SK-N-SH treated with all-trans-retinoic acid at 6 μM for 48 hours (cell line): ENCODE results near the gene NCAPD2.

Experiments
- ATAC-seq: fragments of 200-7000 bp; cut with Tn5 transposase; 3 replicates; pipeline ENCODE4 v1.9.1; 2020; ENCODE audit warnings: mild to moderate bottlenecking, moderate library complexity
- ARNTL ChIP-seq: fragments of 450-650 bp; formaldehyde crosslinking; IDR thresholded peaks from 2 replicates; pipeline ENCODE4 v1.5.0; 2020; ENCODE audit warnings: low read depth, mild to moderate bottlenecking, moderate library complexity, borderline replicate concordance
- CSDC2 ChIP-seq: fragments of 250-450 bp; sonication (Bioruptor Pico); IDR thresholded peaks from 2 replicates; pipeline ENCODE4 v1.5.0; 2020; ENCODE audit warnings: mild to moderate bottlenecking, moderate library complexity
- ESRRG ChIP-seq: fragments of 250-450 bp; sonication (Bioruptor Pico); IDR thresholded peaks from 2 replicates; pipeline ENCODE4 v1.6.1; 2021; ENCODE audit warnings: mild to moderate bottlenecking
- GLIS3 ChIP-seq: fragments of 250-450 bp; sonication (Bioruptor Pico); IDR thresholded peaks from 2 replicates; pipeline ENCODE4 v1.5.0; 2020; ENCODE audit warnings: mild to moderate bottlenecking, moderate library complexity
- ISL1 ChIP-seq: fragments of 250-450 bp; sonication (Bioruptor Pico); IDR thresholded peaks from 2 replicates; pipeline ENCODE4 v2.1.2; 2022; ENCODE audit warnings: mild to moderate bottlenecking, moderate library complexity
- OSR1 ChIP-seq: fragments of 250-450 bp; sonication (Bioruptor Pico); IDR thresholded peaks from 2 replicates; pipeline ENCODE4 v1.8.0; 2022; ENCODE audit warnings: moderate library complexity, mild to moderate bottlenecking, inconsistent platforms
- PPARA ChIP-seq: fragments of 250-450 bp; sonication (Bioruptor Pico); IDR thresholded peaks from 2 replicates; pipeline ENCODE4 v1.5.0; 2020; ENCODE audit warnings: mild to moderate bottlenecking, borderline replicate concordance
- RARB ChIP-seq: fragments of 250-450 bp; sonication (Bioruptor Pico); IDR thresholded peaks from 2 replicates; pipeline ENCODE4 v1.8.0; 2021; ENCODE audit warnings: mild to moderate bottlenecking, moderate library complexity
- TCF4 ChIP-seq: fragments of 250-450 bp; sonication (Bioruptor Pico); IDR thresholded peaks from 2 replicates; pipeline ENCODE4 v1.8.0; 2021; ENCODE audit warnings: mild to moderate bottlenecking, moderate library complexity, borderline replicate concordance
- TOX ChIP-seq: fragments of 250-450 bp; sonication (Bioruptor Pico); IDR thresholded peaks from 2 replicates; pipeline ENCODE4 v1.8.0; 2021; ENCODE audit warnings: mild to moderate bottlenecking, moderate library complexity, borderline replicate concordance
- ZFP3 ChIP-seq: fragments of 250-450 bp; sonication (Bioruptor Pico); IDR thresholded peaks from 2 replicates; pipeline ENCODE4 v1.5.0; 2020; ENCODE audit warnings: mild to moderate bottlenecking, moderate library complexity
- ZNF565 ChIP-seq: fragments of 450-650 bp; formaldehyde crosslinking; conservative IDR thresholded peaks from 2 replicates; pipeline ENCODE4 v1.5.0; 2020; ENCODE audit warnings: low read depth, mild to moderate bottlenecking, moderate library complexity
- ZNF70 ChIP-seq: fragments of 450-650 bp; formaldehyde crosslinking; IDR thresholded peaks from 2 replicates; pipeline ENCODE4 v1.5.0; 2020; ENCODE audit warnings: mild to moderate bottlenecking, moderate library complexity
- ZNF8 ChIP-seq: fragments of 450-650 bp; formaldehyde crosslinking; IDR thresholded peaks from 2 replicates; pipeline ENCODE4 v1.5.0; 2020; ENCODE audit warnings: mild to moderate bottlenecking, moderate library complexity
- TF ChIP-seq, protein P1 (sequence below): fragments of 250-450 bp; sonication (Bioruptor Pico); IDR thresholded peaks from 2 replicates; pipeline ENCODE4 v1.5.1; 2021; ENCODE audit warnings: mild to moderate bottlenecking, moderate library complexity
- TF ChIP-seq, protein P2 (sequence below): fragments of 250-450 bp; sonication (Bioruptor Pico); IDR thresholded peaks from 2 replicates; pipeline ENCODE4 v1.8.0; 2020; ENCODE audit warnings: mild to moderate bottlenecking, moderate library complexity, borderline replicate concordance
- TF ChIP-seq, protein P3 (sequence below): fragments of 250-450 bp; sonication (Bioruptor Pico); IDR thresholded peaks from 2 replicates; pipeline ENCODE4 v1.8.0; 2021; ENCODE audit warnings: low read depth, mild to moderate bottlenecking, moderate library complexity, borderline replicate concordance
- TF ChIP-seq, protein P4 (sequence below): fragments of 250-450 bp; sonication (Bioruptor Pico); IDR thresholded peaks from 2 replicates; pipeline ENCODE4 v1.5.1; 2020; ENCODE audit warnings: low read depth, mild to moderate bottlenecking, moderate library complexity

The NCAPD2 gene

GRCh38 chr12:6469092-6469491 is 24.8 kb upstream of the NCAPD2 start:
- no peak for TF ChIP-seq ZNF70
- no peak for TF ChIP-seq CSDC2
- TF ChIP-seq ZNF565 (CRISPR knock-in tag) = no peak
- TF ChIP-seq, protein P1, sequence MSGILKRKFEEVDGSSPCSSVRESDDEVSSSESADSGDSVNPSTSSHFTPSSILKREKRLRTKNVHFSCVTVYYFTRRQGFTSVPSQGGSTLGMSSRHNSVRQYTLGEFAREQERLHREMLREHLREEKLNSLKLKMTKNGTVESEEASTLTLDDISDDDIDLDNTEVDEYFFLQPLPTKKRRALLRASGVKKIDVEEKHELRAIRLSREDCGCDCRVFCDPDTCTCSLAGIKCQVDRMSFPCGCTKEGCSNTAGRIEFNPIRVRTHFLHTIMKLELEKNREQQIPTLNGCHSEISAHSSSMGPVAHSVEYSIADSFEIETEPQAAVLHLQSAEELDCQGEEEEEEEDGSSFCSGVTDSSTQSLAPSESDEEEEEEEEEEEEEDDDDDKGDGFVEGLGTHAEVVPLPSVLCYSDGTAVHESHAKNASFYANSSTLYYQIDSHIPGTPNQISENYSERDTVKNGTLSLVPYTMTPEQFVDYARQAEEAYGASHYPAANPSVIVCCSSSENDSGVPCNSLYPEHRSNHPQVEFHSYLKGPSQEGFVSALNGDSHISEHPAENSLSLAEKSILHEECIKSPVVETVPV (CRISPR knock-in tag) = no peak
- no peak for TF ChIP-seq OSR1 (CRISPR knock-in tag)
- TF ChIP-seq ZNF8 (CRISPR knock-in tag) = no peak
- no peak for TF ChIP-seq ARNTL (CRISPR knock-in tag)
- TF ChIP-seq, protein P2, sequence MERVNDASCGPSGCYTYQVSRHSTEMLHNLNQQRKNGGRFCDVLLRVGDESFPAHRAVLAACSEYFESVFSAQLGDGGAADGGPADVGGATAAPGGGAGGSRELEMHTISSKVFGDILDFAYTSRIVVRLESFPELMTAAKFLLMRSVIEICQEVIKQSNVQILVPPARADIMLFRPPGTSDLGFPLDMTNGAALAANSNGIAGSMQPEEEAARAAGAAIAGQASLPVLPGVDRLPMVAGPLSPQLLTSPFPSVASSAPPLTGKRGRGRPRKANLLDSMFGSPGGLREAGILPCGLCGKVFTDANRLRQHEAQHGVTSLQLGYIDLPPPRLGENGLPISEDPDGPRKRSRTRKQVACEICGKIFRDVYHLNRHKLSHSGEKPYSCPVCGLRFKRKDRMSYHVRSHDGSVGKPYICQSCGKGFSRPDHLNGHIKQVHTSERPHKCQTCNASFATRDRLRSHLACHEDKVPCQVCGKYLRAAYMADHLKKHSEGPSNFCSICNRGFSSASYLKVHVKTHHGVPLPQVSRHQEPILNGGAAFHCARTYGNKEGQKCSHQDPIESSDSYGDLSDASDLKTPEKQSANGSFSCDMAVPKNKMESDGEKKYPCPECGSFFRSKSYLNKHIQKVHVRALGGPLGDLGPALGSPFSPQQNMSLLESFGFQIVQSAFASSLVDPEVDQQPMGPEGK = no peak
- TF ChIP-seq, protein P3, sequence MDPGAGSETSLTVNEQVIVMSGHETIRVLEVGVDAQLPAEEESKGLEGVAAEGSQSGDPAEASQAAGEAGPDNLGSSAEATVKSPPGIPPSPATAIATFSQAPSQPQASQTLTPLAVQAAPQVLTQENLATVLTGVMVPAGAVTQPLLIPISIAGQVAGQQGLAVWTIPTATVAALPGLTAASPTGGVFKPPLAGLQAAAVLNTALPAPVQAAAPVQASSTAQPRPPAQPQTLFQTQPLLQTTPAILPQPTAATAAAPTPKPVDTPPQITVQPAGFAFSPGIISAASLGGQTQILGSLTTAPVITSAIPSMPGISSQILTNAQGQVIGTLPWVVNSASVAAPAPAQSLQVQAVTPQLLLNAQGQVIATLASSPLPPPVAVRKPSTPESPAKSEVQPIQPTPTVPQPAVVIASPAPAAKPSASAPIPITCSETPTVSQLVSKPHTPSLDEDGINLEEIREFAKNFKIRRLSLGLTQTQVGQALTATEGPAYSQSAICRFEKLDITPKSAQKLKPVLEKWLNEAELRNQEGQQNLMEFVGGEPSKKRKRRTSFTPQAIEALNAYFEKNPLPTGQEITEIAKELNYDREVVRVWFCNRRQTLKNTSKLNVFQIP (CRISPR knock-in tag) = no peak
- TF ChIP-seq GLIS3 (CRISPR knock-in tag) = no peak
- no peak for TF ChIP-seq PPARA
- TF ChIP-seq RARB = no peak
- TF ChIP-seq ISL1 (CRISPR knock-in tag) = no peak
- TF ChIP-seq, protein P4, sequence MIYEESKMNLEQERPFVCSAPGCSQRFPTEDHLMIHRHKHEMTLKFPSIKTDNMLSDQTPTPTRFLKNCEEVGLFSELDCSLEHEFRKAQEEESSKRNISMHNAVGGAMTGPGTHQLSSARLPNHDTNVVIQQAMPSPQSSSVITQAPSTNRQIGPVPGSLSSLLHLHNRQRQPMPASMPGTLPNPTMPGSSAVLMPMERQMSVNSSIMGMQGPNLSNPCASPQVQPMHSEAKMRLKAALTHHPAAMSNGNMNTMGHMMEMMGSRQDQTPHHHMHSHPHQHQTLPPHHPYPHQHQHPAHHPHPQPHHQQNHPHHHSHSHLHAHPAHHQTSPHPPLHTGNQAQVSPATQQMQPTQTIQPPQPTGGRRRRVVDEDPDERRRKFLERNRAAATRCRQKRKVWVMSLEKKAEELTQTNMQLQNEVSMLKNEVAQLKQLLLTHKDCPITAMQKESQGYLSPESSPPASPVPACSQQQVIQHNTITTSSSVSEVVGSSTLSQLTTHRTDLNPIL (CRISPR knock-in tag) = no peak
- no peak for ATAC-seq

DNA sequence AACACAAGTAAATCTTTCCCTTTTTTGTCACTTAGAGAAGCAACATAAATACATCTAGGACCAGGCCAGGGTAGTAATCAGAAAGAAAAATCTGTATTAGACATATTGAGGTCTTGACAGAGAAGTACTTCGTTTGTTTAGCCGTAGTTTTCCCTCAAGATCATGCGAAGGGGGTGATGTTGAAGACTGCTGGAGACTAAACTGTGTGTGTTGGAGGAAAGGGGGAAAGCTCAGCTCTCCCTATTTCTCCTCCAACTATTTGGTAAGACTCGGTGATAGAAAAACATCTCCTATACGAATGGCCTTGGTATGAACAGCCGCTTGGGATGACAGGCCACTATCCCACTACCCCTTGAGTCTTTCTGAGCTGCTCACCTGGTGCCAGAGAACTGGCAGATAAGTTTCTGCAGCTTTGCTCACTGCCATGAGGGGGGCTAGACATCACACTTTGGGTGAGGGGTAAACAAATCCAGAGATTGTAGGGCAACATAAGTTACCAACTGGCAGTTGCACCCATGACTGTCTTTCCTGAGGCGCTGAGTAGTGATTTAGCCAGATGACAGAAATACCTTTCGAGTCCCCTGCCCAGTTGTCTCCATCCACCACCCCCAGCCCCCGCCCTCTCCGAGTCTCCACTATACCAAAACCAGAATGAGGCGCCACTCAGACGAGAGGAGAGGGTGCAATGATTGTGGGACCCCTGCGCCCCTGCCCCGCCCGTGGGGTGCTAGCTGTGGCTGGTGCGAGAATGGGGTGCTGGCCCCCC is 24.1 kb upstream of the NCAPD2 start:
- TF ChIP-seq, protein P1 (CRISPR knock-in tag) = no peak
- TF ChIP-seq, protein P2 = no peak
- no peak for TF ChIP-seq TCF4 (CRISPR knock-in tag)
- no peak for TF ChIP-seq ZFP3
- no peak for TF ChIP-seq ZNF8 (CRISPR knock-in tag)
- no peak for TF ChIP-seq RARB
- TF ChIP-seq TOX (CRISPR knock-in tag) = no peak
- no peak for TF ChIP-seq OSR1 (CRISPR knock-in tag)
- no peak for TF ChIP-seq GLIS3 (CRISPR knock-in tag)
- TF ChIP-seq ISL1 (CRISPR knock-in tag) = no peak
- TF ChIP-seq, protein P3 (CRISPR knock-in tag) = no peak
- TF ChIP-seq ESRRG (CRISPR knock-in tag) = no peak
- TF ChIP-seq, protein P4 (CRISPR knock-in tag) = no peak
- TF ChIP-seq ZNF70 = no peak
- ATAC-seq = peak; percentile 5
